Measurements from ENCODE around the gene FBXO15. TPM values are rescaled to one million over a fixed set of nuclear protein-coding genes. Genes with fewer than 3 reads are reported as not detected.
A peak's percentile ranks its signal among the peaks of the same experiment; 100 is the strongest.

FBXO15 gene
- total RNA-seq, 1 donor from 2014 or later = 4.2 TPM

- Histone ChIP-seq H3K27me3 (ENCODE audit: low read depth) (no peaks in the 10 kb centered on the region), H3K36me3 (no peaks in the 10 kb centered on the region), H3K27ac (no peak overlapping the region), H3K9me3 (no peaks in the 10 kb centered on the region), H3K4me1 (no peaks in the 10 kb centered on the region), H3K4me3 (no peak overlapping the region)
- TF ChIP-seq CTCF (IDR thresholded peaks at IDR 0.05) = no peak
- intact Hi-C loops (cut with DNase I) = no loop called here
- ATAC-seq (no peak), DNase-seq (no peak)
Measured at GRCh38 chr18:74128159-74128558, 19.5 kb downstream of the FBXO15 start.

DNA sequence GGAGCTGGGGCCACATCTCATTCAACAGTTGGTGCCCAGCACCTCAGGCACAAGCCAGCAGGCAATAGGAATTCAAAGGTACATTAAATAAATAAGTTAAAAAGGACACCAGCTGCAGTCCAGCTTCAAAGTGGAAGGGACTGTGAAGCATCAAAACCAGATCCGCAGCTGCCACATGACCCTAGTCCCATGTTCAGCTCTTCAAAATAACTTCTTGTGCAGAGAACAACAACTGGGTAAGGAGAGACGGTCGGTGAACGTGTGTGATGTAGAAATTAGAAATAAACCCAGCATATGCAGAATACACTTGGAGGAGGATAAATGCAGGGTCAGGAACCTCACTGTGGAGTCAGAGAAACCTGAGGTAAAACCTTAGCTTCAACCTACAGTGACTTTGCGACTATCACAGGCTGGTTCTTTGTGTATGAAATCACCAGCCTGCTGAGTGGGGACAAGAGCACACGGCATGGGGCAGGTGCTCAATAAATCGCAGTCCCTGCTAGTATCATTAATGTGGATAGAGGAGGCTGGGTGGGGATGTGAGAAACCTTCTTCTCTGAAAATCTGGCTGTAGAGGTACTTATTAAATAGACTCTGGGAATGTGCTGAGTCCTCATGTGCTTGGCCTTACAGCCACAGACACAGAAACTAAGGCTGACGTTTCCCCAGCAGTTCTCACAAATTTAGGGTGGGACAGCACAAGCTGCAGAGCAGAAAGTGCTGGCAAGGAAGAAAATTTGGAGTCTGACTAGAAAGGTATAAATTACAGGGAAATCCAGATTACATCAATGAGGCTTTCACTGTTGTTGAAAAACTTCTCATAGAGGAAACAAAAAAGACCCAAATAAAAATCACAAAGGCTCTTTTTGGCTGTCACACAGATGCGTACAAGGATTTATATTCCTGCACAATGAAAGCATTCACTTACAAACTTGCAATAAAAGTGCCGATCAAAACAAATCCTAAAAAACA, 20.7 kb downstream of the FBXO15 start:
- ATAC-seq (no peak), DNase-seq (no peak)
- TF ChIP-seq CTCF (IDR thresholded peaks at IDR 0.05) = no peak
- intact Hi-C loops (cut with DNase I) = no loop called here
- H3K4me3 ChIP-seq = no peak overlapping the region
- H3K36me3 ChIP-seq = no peaks in the 10 kb centered on the region
- H3K27me3 ChIP-seq (ENCODE audit: low read depth) = no peaks in the 10 kb centered on the region
- no peaks in the 10 kb centered on the region for H3K9me3 ChIP-seq
- no peak overlapping the region for H3K27ac ChIP-seq
- H3K4me1 ChIP-seq = no peaks in the 10 kb centered on the region

- Histone ChIP-seq H3K4me3 (no peak overlapping the region), H3K27ac (no peak overlapping the region), H3K9me3 (no peaks in the 10 kb centered on the region), H3K36me3 (no peaks in the 10 kb centered on the region), H3K4me1 (no peaks in the 10 kb centered on the region), H3K27me3 (ENCODE audit: low read depth) (no peaks in the 10 kb centered on the region)
- ATAC-seq = no peak
- DNase-seq = no peak
- TF ChIP-seq CTCF (IDR thresholded peaks at IDR 0.05) = no peak
- intact Hi-C loops (cut with DNase I) = no loop called here
Measured at GRCh38 chr18:74124642-74125041, 23.0 kb downstream of the FBXO15 start.

GRCh38 chr18:74123200-74123599, 24.4 kb downstream of the FBXO15 start:
- no peaks in the 10 kb centered on the region for H3K36me3 ChIP-seq
- H3K27me3 ChIP-seq (ENCODE audit: low read depth) = no peaks in the 10 kb centered on the region
- H3K27ac ChIP-seq = no peak overlapping the region
- ATAC-seq = no peak
- no peak for TF ChIP-seq CTCF (IDR thresholded peaks at IDR 0.05)
- no peaks in the 10 kb centered on the region for H3K9me3 ChIP-seq
- DNase-seq = no peak
- no peaks in the 10 kb centered on the region for H3K4me1 ChIP-seq
- intact Hi-C loops (cut with DNase I) = no loop called here
- H3K4me3 ChIP-seq = no peak overlapping the region

- Histone ChIP-seq H3K4me3 (no peak overlapping the region), H3K27ac (no peak overlapping the region), H3K27me3 (ENCODE audit: low read depth) (no peaks in the 10 kb centered on the region), H3K4me1 (no peaks in the 10 kb centered on the region), H3K36me3 (no peaks in the 10 kb centered on the region), H3K9me3 (peaks cover 12% of the 10 kb centered on the region)
- TF ChIP-seq CTCF (IDR thresholded peaks at IDR 0.05) = peak; percentile 53
- intact Hi-C loops (cut with DNase I) = no loop called here
- ATAC-seq = peak; percentile 51 to 89
- no peak for DNase-seq
Measured at GRCh38 chr18:74116633-74117554, 30.7 kb downstream of the FBXO15 start.

Data from lower lobe of right lung (tissue), 2 donors.